K562 (cell line): ENCODE data around the gene SSH3. TPM values are rescaled to one million over a fixed set of nuclear protein-coding genes. Genes with fewer than 3 reads are reported as not detected.
A peak's percentile ranks its signal among the peaks of the same experiment; 100 is the strongest.

Experiments used
- ARHGAP35 ChIP-seq: fragments of 450-650 bp; IDR thresholded peaks from 2 replicates; pipeline ENCODE4 v1.6.1; 2018; ENCODE audit not compliant: partially characterized antibody
- CCAR2 ChIP-seq: fragments of 200-400 bp; formaldehyde crosslinking; IDR thresholded peaks from 2 replicates; pipeline ENCODE4 v1.6.1; 2017; ENCODE audit warnings: mild to moderate bottlenecking, low read depth, low read length
- EWSR1 ChIP-seq: fragments of 450-650 bp; IDR thresholded peaks from 2 replicates; pipeline ENCODE4 v1.6.1; 2018; ENCODE audit warnings: borderline replicate concordance, mild to moderate bottlenecking, low read depth, moderate library complexity; ENCODE audit not compliant: partially characterized antibody
- FOS ChIP-seq: IDR thresholded peaks from 3 replicates; pipeline ENCODE4 v1.6.1; 2011; ENCODE audit not compliant: insufficient read length; ENCODE audit errors: extremely low read depth
- MCM2 ChIP-seq: fragments of 450-650 bp; IDR thresholded peaks from 2 replicates; pipeline ENCODE4 v1.6.1; 2017; ENCODE audit warnings: low read depth, mild to moderate bottlenecking
- MEIS2 ChIP-seq: fragments of 450-650 bp; IDR thresholded peaks from 2 replicates; pipeline ENCODE4 v1.6.1; 2014; ENCODE audit warnings: mild to moderate bottlenecking; ENCODE audit not compliant: partially characterized antibody
- PRDM10 ChIP-seq: fragments of 450-650 bp; IDR thresholded peaks from 2 replicates; pipeline ENCODE4 v1.6.1; 2018; ENCODE audit not compliant: partially characterized antibody
- PRMT5 ChIP-seq: sonication (generic); formaldehyde crosslinking; IDR thresholded peaks from 2 replicates; pipeline ENCODE4 v1.5.0; 2020; ENCODE audit warnings: missing genetic modification reagents
- RAD21 ChIP-seq, 2 experiments: fragments of 250-450 bp in 1 of 2; fragments of 450-650 bp in 1 of 2; sonication (Bioruptor Pico) in 1 of 2; formaldehyde crosslinking in 1 of 2; IDR thresholded peaks in 1 of 2; conservative IDR thresholded peaks in 1 of 2; 2 replicates each; pipeline versions ENCODE4 v1.4.0 to v1.8.0; 2020 to 2022; ENCODE audit warnings: mild to moderate bottlenecking in 2 of 2, moderate library complexity in 1 of 2
- SREBF1 ChIP-seq: fragments of 150-350 bp; IDR thresholded peaks from 2 replicates; pipeline ENCODE4 v1.6.1; 2014; ENCODE audit warnings: antibody characterized with exemption, low read depth, low read length, borderline replicate concordance
- ZC3H8 ChIP-seq: fragments of 450-650 bp; IDR thresholded peaks from 2 replicates; pipeline ENCODE4 v1.6.1; 2017
- ZFP91 ChIP-seq: sonication (generic); formaldehyde crosslinking; IDR thresholded peaks from 2 replicates; pipeline ENCODE4 v1.8.0; 2022; ENCODE audit warnings: mild to moderate bottlenecking, missing genetic modification reagents
- ZNF217 ChIP-seq: sonication (generic); formaldehyde crosslinking; IDR thresholded peaks from 2 replicates; pipeline ENCODE4 v1.8.0; 2022; ENCODE audit warnings: mild to moderate bottlenecking, missing genetic modification reagents
- ZNF408 ChIP-seq: fragments of 250-450 bp; sonication (Bioruptor Pico); IDR thresholded peaks from 2 replicates; pipeline ENCODE4 v1.4.0; 2020; ENCODE audit warnings: low read depth, mild to moderate bottlenecking, moderate library complexity
- ZNF431 ChIP-seq: sonication (generic); formaldehyde crosslinking; IDR thresholded peaks from 2 replicates; pipeline ENCODE4 v1.8.0; 2022; ENCODE audit warnings: mild to moderate bottlenecking, missing genetic modification reagents
- ZNF589 ChIP-seq: fragments of 200-800 bp; sonication (Bioruptor generic); IDR thresholded peaks from 2 replicates; pipeline ENCODE4 v1.6.1; 2016; ENCODE audit warnings: low read depth, missing genetic modification characterization, missing compliant biosample characterization
- ZNF592 ChIP-seq: fragments of 450-650 bp; IDR thresholded peaks from 2 replicates; pipeline ENCODE4 v1.6.1; 2017; ENCODE audit warnings: antibody characterized with exemption, mild to moderate bottlenecking
- ZNF766 ChIP-seq: fragments of 200-800 bp; sonication (Bioruptor generic); conservative IDR thresholded peaks from 2 replicates; pipeline ENCODE4 v1.6.1; 2016; ENCODE audit warnings: missing genetic modification characterization, missing compliant biosample characterization
- ZNF785 ChIP-seq: fragments of 250-450 bp; sonication (Bioruptor Pico); IDR thresholded peaks from 2 replicates; pipeline ENCODE4 v1.4.0; 2020; ENCODE audit warnings: mild to moderate bottlenecking
- polyA plus RNA-seq, 8 experiments: library from polyadenylated mRNA; depleted of rRNA in 4 of 8; stranded (reverse) in 5 of 8; unstranded in 3 of 8; fragments of >200 nt; fragmentation: Nextera tagmentation in 2 of 8; fragmentation: Illumina TruSeq in 1 of 8; extraction: Ambion mirVana in 2 of 8; extraction: Trizol in 1 of 8; gene quantifications; 2 replicates each; pipeline versions ENCODE4 v1.2.1 to v1.2.3, GENCODE V29; 2011 to 2014; ENCODE audit warnings: inconsistent platforms in 1 of 8, missing spikeins in 1 of 8
- total RNA-seq, 7 experiments: library from RNA; depleted of rRNA in 6 of 7; stranded (reverse); fragments of >200 nt in 6 of 7; fragmentation: Illumina TruSeq in 2 of 7; extraction: Trizol in 2 of 7; gene quantifications; 2 replicates each; pipeline versions ENCODE4 v1.2.1 to v1.2.3, GENCODE V29; 2011 to 2021; ENCODE audit warnings: low replicate concordance in 1 of 7

SSH3 gene
- total and polyA plus RNA-seq, 9 of the 15 experiments (the other 6 are each of a cell fraction or from before 2014, with no cell fraction given): 0.07 to 1.0 (median 0.24) TPM; not detected in 3

DNA sequence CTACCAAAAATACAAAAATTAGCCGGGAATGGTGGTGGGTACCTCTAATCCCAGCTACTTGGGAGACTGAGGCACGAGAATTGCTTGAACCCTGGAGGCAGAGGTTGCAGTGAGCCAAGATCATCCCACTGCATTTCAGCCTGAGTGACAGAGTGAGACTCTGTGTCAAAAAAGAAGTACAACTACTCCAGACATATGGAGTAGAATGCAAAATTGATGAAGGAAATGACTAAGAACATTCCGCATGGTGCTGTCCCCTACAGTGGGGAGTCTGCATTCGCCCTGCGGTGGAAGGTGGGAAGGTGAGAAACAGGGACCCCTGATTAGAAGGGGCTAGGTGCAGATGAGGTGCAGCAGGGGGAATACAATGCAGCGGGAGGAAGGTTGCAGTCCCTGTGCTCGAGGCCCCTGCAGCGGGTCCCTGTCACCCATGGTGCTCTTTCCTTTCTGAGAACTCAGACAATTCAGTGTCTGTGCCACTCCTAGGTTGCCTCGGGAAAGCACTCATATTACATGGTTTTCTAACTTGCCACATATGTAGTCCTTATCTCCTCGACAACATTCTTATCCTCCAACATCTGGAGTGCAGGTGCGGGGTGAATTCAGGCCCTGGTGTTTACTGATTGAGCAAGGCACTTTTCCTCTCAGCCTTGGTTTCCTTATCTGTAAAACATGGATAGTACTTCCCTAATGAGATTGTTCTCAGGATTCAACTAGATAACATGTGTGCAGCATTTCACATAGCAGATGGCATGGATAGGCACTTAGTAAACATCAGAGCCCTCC is 44.8 kb downstream of the SSH3 start (continued):
- TF ChIP-seq ZNF592: no peak
- no peak for TF ChIP-seq CCAR2
- no peak for TF ChIP-seq PRDM10
- TF ChIP-seq ZNF589: peak; percentile 95
- TF ChIP-seq ARHGAP35: no peak
- TF ChIP-seq ZNF766 (CRISPR knock-in tag): peak; percentile 97
- no peak for TF ChIP-seq ZNF217 (CRISPR knock-in tag)
- TF ChIP-seq ZC3H8: no peak
- no peak for TF ChIP-seq RAD21 (CRISPR knock-in tag; conservative IDR thresholded peaks at IDR 0.05 in 1 of 2, IDR thresholded peaks at IDR 0.05 in 1 of 2)
- no peak for TF ChIP-seq FOS
- no peak for TF ChIP-seq PRMT5 (CRISPR knock-in tag)
- no peak for TF ChIP-seq ZFP91 (CRISPR knock-in tag)
- TF ChIP-seq SREBF1: no peak
- TF ChIP-seq MEIS2: no peak
- no peak for TF ChIP-seq ZNF431 (CRISPR knock-in tag)
- TF ChIP-seq ZNF785 (CRISPR knock-in tag): no peak
- TF ChIP-seq EWSR1: no peak
- TF ChIP-seq ZNF408 (CRISPR knock-in tag): no peak
- TF ChIP-seq MCM2: no peak
